ENCODE measurements around the gene NSMCE1. TPM values are rescaled to one million over a fixed set of nuclear protein-coding genes. Genes with fewer than 3 reads are reported as not detected.

NSMCE1 gene
- total and polyA plus RNA-seq, 2 donors (not counting 1 experiment from before 2014, with no cell fraction given): 48.8 to 142 TPM

- Histone ChIP-seq H3K27me3 (ENCODE audit: control insufficient read depth, insufficient read depth, low read length) (no peaks in the 10 kb centered on the region), H3K4me3 (replicated peaks in 1 of 4; ENCODE audit: control extremely low read depth in 1 of 4, insufficient read depth in 1 of 4, low read depth in 3 of 4, low read length in 4 of 4) (no peak overlapping the region), H3K4me2 (ENCODE audit: extremely low read depth, insufficient read depth, low read length) (no peak overlapping the region), H3K9ac (ENCODE audit: insufficient read depth, low read length) (no peak overlapping the region), H2AFZ (ENCODE audit: low read length) (no peak overlapping the region), H3K79me2 (ENCODE audit: control insufficient read depth, insufficient read depth, low read length) (no peaks in the 10 kb centered on the region), H3K9me3 (ENCODE audit: control insufficient read depth, insufficient read depth, low read depth, low read length) (no peaks in the 10 kb centered on the region), H3K36me3 (ENCODE audit: control insufficient read depth, insufficient read depth, low read length) (no peaks in the 10 kb centered on the region), H3K27ac (ENCODE audit: insufficient read depth, low read length) (peak overlapping the region; percentile 52), H3K4me1 (ENCODE audit: control insufficient read depth, extremely low read depth, insufficient read depth, low read length) (peaks cover 6% of the 10 kb centered on the region), H4K20me1 (ENCODE audit: control insufficient read depth, extremely low read depth, insufficient read depth, low read length) (no peaks in the 10 kb centered on the region)
- TF ChIP-seq EZH2 (IDR thresholded peaks at IDR 0.05; ENCODE audit: low read length, missing control alignments): no peak
- TF ChIP-seq, protein P1, sequence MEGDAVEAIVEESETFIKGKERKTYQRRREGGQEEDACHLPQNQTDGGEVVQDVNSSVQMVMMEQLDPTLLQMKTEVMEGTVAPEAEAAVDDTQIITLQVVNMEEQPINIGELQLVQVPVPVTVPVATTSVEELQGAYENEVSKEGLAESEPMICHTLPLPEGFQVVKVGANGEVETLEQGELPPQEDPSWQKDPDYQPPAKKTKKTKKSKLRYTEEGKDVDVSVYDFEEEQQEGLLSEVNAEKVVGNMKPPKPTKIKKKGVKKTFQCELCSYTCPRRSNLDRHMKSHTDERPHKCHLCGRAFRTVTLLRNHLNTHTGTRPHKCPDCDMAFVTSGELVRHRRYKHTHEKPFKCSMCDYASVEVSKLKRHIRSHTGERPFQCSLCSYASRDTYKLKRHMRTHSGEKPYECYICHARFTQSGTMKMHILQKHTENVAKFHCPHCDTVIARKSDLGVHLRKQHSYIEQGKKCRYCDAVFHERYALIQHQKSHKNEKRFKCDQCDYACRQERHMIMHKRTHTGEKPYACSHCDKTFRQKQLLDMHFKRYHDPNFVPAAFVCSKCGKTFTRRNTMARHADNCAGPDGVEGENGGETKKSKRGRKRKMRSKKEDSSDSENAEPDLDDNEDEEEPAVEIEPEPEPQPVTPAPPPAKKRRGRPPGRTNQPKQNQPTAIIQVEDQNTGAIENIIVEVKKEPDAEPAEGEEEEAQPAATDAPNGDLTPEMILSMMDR (conservative IDR thresholded peaks at IDR 0.05 in 1 of 2, IDR thresholded peaks at IDR 0.05 in 1 of 2; ENCODE audit: low read depth in 1 of 2, low read length in 2 of 2): no peak
- no peak for DNase-seq (ENCODE audit: low read depth in 2 of 2)
These were observed 18.7 kb upstream of the NSMCE1 start for GRCh38 chr16:27287051-27287811.

- no peak overlapping the region for H3K9ac ChIP-seq (ENCODE audit: insufficient read depth, low read length)
These were observed 17.9 kb upstream of the NSMCE1 start for GRCh38 chr16:27286451-27286850.

DNA sequence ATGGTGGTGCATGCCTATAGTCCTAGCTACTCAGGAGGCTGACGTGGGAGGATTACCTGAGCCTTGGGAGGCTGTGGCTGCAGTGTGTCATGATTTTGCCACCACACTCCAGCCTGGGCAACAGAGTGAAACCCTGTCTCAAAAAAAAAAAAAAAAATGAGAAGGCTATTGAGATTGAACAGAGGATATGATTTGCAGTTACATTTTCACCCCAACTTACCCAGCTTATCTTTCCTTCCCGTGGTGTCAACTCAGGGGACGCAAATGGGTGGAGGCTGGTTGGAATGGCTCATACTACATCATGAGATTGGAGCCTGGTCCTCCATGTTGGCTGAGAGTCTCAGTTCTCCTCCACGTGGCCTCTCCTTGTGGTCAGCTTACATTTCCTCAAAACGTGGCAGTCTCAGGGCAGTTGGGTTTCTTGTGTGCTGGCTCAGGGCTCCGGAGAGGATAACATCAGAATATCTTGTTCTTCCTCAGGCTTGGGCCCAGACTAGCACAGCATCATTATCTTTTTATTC is 17.2 kb upstream of the NSMCE1 start:
- no peak for DNase-seq (ENCODE audit: low read depth in 2 of 2)
- no peak overlapping the region for H2AFZ ChIP-seq (ENCODE audit: low read length)
- peaks cover 6% of the 10 kb centered on the region for H3K4me1 ChIP-seq (ENCODE audit: control insufficient read depth, extremely low read depth, insufficient read depth, low read length)
- H3K27ac ChIP-seq (ENCODE audit: insufficient read depth, low read length): peak overlapping the region; percentile 15
- H3K9me3 ChIP-seq (ENCODE audit: control insufficient read depth, insufficient read depth, low read depth, low read length): no peaks in the 10 kb centered on the region
- H3K79me2 ChIP-seq (ENCODE audit: control insufficient read depth, insufficient read depth, low read length): no peaks in the 10 kb centered on the region
- H3K4me3 ChIP-seq (replicated peaks in 1 of 4; ENCODE audit: control extremely low read depth in 1 of 4, insufficient read depth in 1 of 4, low read depth in 3 of 4, low read length in 4 of 4): no peak overlapping the region
- no peaks in the 10 kb centered on the region for H3K36me3 ChIP-seq (ENCODE audit: control insufficient read depth, insufficient read depth, low read length)
- no peak overlapping the region for H3K9ac ChIP-seq (ENCODE audit: insufficient read depth, low read length)
- H3K27me3 ChIP-seq (ENCODE audit: control insufficient read depth, insufficient read depth, low read length): no peaks in the 10 kb centered on the region
- H3K4me2 ChIP-seq (ENCODE audit: extremely low read depth, insufficient read depth, low read length): no peak overlapping the region
- TF ChIP-seq EZH2 (IDR thresholded peaks at IDR 0.05; ENCODE audit: low read length, missing control alignments): no peak
- TF ChIP-seq, protein P1 (conservative IDR thresholded peaks at IDR 0.05 in 1 of 2, IDR thresholded peaks at IDR 0.05 in 1 of 2; ENCODE audit: low read depth in 1 of 2, low read length in 2 of 2): no peak
- H4K20me1 ChIP-seq (ENCODE audit: control insufficient read depth, extremely low read depth, insufficient read depth, low read length): no peaks in the 10 kb centered on the region

More at GRCh38 chr16:27286451-27286850, 17.9 kb upstream of the NSMCE1 start:
- no peaks in the 10 kb centered on the region for H3K9me3 ChIP-seq (ENCODE audit: control insufficient read depth, insufficient read depth, low read depth, low read length)
- H3K27me3 ChIP-seq (ENCODE audit: control insufficient read depth, insufficient read depth, low read length): no peaks in the 10 kb centered on the region
- peak overlapping the region; percentile 52 for H3K27ac ChIP-seq (ENCODE audit: insufficient read depth, low read length)
- peaks cover 6% of the 10 kb centered on the region for H3K4me1 ChIP-seq (ENCODE audit: control insufficient read depth, extremely low read depth, insufficient read depth, low read length)
- DNase-seq (ENCODE audit: low read depth in 2 of 2): peak; percentile 85 to 98
- peak overlapping the region; percentile 46 for H3K4me2 ChIP-seq (ENCODE audit: extremely low read depth, insufficient read depth, low read length)
- TF ChIP-seq, protein P1 (conservative IDR thresholded peaks at IDR 0.05 in 1 of 2, IDR thresholded peaks at IDR 0.05 in 1 of 2; ENCODE audit: low read depth in 1 of 2, low read length in 2 of 2): no peak
- no peak for TF ChIP-seq EZH2 (IDR thresholded peaks at IDR 0.05; ENCODE audit: low read length, missing control alignments)
- H4K20me1 ChIP-seq (ENCODE audit: control insufficient read depth, extremely low read depth, insufficient read depth, low read length): no peaks in the 10 kb centered on the region
- no peaks in the 10 kb centered on the region for H3K36me3 ChIP-seq (ENCODE audit: control insufficient read depth, insufficient read depth, low read length)
- no peaks in the 10 kb centered on the region for H3K79me2 ChIP-seq (ENCODE audit: control insufficient read depth, insufficient read depth, low read length)
- H3K4me3 ChIP-seq (replicated peaks in 1 of 4; ENCODE audit: control extremely low read depth in 1 of 4, insufficient read depth in 1 of 4, low read depth in 3 of 4, low read length in 4 of 4): no peak overlapping the region
- H2AFZ ChIP-seq (ENCODE audit: low read length): peak overlapping the region; percentile 30

All from fibroblast of lung (primary cell).